Sigmoid colon (tissue), 4 donors: ENCODE data around the gene SERPINB11.

ENCODE experiments used
- EP300 ChIP-seq, 4 donors: sonication (generic); formaldehyde crosslinking; IDR thresholded peaks; one replicate each; pipeline ENCODE4 v1.6.1; 2017; ENCODE audit warnings: antibody characterized with exemption in 4 of 4
- POLR2AphosphoS5 ChIP-seq, 4 donors: sonication (generic); formaldehyde crosslinking; IDR thresholded peaks; one replicate each; pipeline ENCODE4 v1.6.1; 2017; ENCODE audit warnings: antibody characterized with exemption in 4 of 4
- TF ChIP-seq, protein P1 (sequence below), 4 experiments: fragments of 450-650 bp in 3 of 4; fragments of 200-600 bp in 1 of 4; IDR thresholded peaks; one replicate each; pipeline ENCODE4 v1.5.1; 2016 to 2019; ENCODE audit warnings: antibody characterized with exemption in 4 of 4, mild to moderate bottlenecking in 3 of 4, moderate library complexity in 2 of 4

DNA sequence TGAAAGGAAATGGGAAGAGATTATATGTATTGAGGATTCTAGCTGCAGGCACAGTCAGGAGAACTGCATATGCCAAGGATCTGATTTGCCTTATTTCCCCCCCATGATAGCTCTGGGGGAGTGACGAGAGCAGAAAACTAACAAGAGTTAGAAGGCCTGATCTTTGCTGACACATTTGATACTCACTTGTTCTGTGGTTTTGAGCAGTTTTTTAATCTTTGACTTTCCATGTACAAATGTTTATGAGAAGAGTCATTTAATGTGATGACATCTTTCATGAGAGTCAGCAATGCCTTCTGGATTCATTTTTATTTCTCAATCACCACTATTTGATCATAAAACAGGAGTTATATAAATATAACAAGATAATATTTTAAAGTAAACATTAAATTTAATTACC, 59.8 kb downstream of the SERPINB11 start:
- TF ChIP-seq, protein P1, sequence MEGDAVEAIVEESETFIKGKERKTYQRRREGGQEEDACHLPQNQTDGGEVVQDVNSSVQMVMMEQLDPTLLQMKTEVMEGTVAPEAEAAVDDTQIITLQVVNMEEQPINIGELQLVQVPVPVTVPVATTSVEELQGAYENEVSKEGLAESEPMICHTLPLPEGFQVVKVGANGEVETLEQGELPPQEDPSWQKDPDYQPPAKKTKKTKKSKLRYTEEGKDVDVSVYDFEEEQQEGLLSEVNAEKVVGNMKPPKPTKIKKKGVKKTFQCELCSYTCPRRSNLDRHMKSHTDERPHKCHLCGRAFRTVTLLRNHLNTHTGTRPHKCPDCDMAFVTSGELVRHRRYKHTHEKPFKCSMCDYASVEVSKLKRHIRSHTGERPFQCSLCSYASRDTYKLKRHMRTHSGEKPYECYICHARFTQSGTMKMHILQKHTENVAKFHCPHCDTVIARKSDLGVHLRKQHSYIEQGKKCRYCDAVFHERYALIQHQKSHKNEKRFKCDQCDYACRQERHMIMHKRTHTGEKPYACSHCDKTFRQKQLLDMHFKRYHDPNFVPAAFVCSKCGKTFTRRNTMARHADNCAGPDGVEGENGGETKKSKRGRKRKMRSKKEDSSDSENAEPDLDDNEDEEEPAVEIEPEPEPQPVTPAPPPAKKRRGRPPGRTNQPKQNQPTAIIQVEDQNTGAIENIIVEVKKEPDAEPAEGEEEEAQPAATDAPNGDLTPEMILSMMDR (IDR thresholded peaks at IDR 0.05) = no peak
- TF ChIP-seq EP300 (IDR thresholded peaks at IDR 0.05) (no peak), POLR2AphosphoS5 (IDR thresholded peaks at IDR 0.05) (no peak)
